T-helper 1 cell (primary cell): Measurements from ENCODE around the gene CHST8.
A peak's percentile ranks its signal among the peaks of the same experiment; 100 is the strongest.

ENCODE experiments used
- DNase-seq, 5 donors: peaks; one replicate each; pipeline ENCODE4 v3.0.0-alpha.2; 2012 to 2020

Gene CHST8

DNA sequence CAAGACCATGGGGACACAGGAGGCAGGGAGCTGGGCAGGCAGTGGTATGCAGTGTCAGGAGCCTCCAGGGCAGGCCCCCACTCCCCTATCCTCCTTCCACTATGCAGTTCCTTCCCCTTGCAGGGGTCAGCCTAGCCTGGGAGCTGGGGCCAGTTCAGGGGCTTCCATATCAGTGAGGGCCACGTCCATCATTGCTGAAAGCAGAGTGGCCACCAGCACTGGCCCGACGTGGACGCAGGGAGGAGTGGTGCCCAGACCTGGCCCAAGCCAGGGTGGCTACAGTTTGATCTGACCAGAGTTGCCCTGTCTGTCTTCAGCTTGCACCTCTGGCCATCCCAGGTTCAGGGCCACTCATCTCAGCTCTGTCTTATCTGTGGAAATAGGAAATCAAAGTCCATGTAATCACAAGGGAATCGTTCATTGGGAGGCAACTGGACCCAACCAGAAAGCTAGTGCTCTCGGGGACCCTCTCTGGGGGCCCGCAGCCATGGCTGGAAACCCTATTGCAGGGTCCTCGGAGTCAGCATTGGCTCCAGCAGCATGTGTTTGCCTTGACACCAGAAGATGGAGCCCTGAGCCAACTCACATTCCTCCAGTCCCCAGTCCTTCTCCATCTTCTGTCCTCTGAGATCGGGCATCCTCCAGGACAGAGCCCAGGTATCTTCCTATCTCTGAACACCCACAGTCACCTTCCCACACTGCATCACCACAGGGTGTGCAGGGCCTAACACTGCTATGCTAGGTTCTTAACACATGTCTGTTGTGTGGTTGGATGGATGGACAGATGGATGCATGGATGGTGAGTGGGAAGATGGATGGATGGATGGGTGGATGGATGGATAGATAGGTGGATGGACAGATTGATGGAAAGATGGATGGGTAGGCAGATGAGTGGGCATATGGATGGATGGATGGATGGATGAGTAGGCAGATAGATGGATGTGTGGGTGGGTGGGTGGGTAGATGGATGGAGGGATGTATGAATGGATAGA is 99.2 kb downstream of the CHST8 start:
- no peak for DNase-seq

DNA sequence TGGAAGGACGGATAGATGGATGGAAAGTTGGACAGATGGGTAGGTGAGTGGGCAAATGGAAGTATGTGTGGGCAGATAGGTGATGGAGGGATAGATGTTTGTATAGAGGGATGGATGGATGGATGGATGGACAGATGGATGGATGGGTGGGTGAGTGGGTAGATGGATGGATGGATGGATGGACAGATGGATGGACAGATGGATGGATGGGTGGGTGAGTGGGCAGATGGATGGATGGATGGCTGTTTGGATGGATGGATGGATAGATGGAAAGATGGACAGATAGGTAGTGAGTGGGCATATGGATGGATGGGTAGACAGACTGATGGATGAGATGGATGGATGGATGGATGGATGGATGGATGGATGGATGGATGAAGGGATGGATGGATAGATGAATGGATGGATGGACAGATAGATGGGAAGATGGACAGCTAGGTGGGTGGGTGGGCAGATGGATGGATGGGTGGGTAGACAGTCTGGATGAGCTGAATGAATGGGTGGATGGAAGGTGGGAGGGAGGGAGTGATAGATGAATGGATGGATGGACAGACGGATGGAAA is 100.1 kb downstream of the CHST8 start:
- DNase-seq, result no peak

DNA sequence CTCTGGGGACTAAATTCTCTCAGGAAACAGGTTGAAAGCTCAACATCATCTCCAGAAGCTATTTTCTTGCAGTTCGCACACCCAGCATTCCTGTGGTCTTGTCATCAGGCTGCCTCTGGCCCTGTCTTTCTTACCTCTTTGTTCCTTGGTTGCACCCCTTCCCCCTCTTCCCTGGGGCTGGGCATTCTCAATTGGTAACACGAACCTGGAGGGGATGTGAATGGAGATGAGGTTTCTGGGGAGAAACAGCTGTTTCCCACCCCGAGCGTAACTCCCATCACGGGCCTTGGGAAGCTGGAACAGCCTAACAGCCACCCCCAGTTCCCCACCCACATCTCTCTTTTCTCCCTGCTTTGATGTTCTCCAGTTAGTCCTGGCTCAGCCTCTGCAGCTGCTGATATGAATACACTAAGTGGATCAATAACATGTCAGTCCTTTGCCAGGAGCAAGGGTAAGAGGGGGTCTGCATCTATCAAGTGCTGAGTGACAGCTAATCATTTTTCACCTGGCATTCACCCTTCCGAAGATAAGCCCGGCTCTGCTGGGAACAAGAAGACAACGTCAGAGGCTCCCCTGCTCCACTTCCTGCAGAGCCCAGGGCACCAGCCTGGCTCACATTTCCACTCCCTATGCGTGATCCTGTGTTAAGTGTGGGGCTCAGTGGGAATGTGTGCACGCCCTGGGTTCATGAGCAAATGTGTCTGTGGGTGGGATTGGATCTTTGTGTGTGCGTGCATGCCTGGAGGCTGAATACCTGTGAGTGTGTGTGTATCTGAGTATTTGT is 100.9 kb downstream of the CHST8 start:
- DNase-seq, result no peak

DNA sequence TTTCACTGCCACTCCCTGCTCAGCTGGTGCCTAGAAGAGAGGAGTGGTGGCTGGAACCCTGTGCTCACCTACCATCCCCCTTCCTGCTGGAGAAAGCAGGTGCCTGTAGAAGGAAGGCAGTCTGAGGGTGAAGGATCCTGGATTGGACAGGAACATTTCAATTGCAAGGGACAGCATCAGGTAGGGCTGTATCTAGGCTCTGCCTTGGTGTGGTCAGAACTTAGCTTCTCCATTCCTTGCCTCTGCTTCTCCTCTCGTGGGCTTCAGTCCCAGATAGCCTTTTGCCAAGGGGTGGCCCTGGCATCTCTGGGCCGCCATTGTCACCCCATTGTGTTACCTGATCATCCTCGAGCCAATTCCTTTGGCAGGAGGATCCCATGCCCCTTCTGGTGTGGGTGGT is 101.8 kb downstream of the CHST8 start:
- DNase-seq, result no peak

DNA sequence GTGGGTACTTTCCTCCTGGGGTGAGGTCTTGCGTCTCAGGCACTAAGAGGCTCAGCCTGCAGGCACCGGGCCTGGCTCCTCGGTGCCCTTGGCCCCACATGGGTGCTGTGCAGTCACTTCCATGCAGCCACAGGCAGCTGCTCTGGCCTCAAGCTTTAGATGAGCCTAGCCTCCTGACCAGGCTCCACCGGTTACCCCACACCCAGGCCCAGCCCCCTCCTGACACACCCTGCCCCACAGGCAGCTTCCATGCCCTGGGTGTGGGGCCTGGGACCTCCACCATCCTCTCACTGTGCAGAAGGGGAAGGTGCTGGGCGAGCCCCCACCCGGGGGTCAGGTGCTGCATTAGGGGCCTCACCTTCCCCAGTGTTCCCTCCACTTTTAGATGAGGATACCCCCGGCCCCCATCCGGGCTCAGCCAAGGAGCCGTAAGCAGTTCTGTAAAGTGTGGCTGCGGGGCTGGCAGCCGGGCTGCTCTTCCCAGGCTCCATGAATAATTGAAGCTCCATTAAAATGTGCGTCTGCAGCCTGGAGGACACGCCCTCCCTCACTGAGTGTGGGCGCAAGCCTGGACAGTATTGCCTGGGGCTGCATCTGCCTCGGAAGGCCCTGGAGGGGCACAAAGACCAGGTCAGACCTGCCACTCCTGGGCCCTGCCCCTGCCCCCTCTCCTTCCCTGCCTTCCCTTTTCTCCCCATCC is 102.4 kb downstream of the CHST8 start:
- DNase-seq, result no peak

DNA sequence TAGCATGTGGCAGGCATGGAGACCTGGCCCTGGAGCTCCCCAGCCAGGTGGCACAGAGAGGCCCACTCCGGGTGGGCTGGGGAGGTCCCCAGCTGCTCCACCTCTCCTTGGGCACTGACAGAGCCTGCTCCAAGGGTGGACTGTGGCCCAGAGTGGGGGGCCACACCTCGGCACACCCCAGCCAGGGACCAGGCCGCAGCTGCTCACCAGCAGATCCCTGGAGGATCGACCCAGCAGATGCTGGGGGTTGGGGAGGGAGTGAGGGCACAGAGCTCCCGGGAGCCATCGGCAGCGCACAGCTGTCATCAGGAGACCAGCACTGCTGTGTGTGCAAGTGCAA is 102.9 kb downstream of the CHST8 start:
- DNase-seq, result no peak

DNA sequence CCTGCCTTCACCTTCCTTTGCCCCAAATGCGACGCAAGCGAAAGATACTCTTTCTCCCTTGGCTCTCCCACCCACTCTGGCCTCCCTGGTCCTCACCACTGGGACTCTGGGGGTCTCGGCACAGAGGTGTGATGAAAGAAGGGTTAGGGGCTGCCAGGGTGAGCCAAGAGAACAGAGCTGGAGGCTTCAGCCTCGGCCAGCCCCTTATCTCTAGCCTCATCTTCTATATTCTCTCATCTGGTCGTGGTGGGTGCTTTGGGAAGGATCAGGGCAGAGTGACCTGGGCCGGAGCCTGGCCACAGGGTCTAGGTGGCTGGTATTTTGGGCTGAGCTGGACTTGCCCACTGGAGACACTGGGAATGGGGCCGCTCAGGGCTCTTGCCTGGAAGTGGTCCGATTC is 103.8 kb downstream of the CHST8 start:
- no peak for DNase-seq

DNA sequence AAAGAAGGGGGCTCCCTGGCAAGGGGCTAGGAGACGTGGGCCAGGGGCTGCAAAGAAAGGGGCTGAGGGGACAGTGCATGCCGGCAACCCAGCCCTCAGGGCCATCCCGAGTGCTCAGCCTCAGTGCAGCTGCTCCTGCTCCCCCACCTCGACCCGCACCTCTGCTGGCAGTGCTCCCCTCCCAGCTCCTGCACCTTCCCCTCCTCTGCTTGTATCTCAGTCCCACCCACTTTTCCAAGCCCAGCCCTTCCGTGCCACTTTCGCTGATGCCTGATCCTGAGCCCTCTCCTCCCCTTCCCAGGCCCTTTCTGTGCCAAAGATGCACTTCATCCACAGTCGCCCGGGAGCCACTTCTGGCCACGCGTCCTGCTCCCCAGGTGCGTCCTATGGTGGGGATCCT is 105.0 kb downstream of the CHST8 start:
- no peak for DNase-seq

DNA sequence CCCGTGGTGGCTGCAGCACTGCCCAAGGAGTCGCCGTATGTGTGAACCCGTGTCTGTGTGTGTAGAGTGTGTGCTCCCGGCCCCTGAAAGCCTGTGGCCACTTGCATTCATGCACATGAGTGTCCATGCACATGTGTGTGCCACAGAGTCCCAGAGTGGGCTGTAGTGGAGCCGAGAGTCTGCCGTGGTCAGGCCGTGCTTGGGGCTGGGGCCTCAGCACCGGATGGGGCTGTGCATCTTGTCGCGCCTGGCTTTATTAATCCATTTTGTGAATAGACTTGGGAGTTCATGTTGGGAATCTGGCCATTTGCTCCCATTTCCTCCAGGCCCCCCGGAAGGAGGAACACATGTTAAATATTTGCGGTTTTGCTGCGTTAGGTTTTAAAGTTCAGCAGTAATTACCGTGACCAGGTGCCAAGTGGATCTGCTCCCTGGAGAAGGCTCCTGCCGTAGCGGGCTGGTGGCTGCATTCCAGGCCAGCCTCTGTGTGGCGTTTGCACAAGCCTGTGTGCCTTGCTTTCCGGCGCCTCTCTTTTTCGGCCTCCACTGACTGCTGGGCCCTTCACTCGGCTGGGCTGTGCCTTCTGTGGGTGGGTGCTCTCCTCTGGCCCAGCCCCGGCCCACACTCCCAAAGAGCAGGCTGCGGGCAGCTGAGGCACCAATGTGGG is 105.7 kb downstream of the CHST8 start:
- DNase-seq, result no peak

DNA sequence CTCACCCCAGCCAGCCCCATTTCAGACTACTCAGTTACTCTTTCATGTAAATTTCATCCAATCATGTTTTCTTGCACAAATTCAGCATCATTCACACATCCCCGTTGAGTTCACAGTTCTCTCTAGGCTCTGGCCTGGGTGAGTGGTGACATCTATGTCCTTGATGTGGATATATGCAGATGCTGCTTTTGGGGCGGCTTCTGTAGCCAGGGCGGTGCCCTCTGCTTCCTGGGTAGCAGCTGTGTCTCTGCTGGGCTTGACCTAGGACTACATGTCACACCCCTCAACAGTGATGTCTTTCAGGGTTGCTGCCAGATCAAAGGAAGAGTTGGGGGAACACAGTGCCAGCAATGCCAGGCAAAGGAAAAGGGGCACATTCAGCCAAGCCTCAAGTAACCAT is 106.4 kb downstream of the CHST8 start:
- no peak for DNase-seq

DNA sequence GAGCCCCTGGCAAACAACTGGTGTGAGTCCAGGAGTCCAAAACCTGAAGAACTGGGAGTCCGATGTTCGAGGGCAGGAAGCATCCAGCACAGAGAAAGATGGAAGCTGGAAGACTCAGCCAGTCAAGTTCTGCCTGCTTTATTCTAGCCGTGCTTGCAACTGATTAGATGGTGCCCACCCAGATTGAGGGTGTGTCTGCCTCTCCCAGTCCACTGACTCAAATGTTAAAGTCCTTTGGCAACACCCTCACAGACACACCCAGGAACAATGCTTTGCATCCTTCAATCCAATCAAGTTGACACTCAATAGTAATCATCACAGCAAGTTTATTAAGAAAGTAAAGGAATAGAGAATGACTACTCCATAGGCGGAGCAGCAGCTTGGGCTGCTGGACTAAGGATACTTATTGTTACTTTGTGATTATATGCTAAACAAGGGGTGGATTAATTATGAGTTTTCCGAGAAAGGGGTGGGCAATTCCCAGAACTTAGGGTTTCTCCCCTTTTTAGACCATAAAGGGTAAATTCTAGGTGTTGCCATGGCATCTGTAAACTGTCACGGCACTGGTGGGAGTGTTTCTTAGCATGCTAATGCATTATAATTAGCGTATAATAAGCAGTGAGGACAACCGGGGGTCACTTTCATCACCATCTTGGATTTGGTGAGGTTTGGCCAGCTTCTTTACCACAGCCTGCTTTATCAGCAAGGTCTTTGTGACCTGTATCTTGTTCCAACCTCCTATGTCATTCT is 109.3 kb downstream of the CHST8 start:
- DNase-seq, result no peak

DNA sequence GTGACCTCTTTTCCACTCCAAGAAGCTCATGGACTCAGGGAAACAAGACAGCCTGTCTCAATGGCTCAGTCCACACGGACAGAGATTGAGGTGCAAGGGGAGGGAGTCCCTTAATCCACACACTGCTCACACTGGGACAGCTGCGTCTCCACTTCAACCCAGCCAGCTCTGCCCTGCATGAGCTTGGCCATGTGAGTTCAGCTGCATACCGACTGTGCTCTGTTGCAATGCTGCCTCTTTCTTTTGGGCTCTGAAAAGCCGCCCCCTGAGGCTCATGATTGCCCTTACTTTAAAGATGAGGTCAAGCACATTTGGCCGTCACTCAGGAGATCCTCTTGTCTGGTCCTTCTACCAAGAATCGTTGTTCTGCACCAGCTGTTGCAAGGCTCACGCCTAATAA is 110.1 kb downstream of the CHST8 start:
- DNase-seq, result no peak

DNA sequence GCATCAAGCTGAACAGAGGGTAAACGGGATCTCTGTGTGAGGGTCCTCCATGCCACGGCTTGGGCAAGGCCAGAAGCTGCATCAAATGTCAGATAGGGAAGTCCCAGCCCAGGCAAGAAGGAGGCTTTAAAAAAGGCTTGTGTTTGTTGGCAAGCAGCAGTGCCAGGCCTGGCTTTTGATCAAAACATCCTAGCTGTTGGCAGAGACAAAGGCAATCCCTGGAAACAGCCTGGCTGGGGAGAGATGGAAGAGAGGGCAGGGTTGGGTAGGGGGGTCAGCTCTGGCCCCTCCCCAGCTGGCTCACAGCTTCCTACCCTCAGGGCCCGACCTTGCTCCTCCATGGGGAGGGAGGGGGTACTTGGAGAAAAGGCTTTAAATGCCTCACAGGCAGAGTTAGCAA is 113.2 kb downstream of the CHST8 start:
- no peak for DNase-seq

DNA sequence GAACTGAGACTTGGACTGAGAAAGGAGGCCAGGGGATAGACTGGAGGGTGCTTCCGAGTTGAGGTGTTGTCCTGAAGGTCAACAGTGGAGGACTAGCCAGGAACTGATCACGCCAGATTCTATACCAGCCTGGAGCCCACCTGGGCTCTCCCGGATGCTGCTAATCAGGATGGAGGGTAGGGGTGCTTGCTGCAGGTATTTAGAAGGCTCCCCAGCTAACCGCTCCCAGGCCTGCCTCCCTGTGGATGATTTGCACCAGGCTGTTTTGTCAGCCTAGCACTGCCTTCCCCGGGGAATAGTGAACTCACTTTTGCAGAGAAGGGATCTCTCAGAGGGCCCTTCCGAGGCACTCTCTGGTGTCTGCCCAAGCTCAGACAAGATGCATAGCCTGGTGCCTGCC is 114.4 kb downstream of the CHST8 start:
- no peak for DNase-seq

DNA sequence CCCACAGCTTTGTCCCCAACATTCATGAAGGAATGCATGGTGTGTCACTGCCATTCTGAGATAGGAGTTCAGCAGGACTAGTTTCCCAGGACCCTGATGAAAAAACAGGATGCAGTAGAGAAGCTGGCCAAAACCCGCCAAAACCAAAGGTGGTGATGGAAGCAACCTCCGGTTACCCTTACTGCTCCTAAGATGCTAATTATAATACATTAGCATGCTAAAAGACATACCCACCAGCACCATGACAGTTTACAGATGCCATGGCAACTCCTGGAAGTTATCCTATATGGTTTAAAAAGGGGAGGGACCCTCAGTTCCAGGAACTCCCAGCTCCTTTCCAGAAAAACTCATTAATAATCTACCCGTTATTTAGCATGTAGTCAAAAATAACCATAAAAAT is 115.0 kb downstream of the CHST8 start:
- no peak for DNase-seq

DNA sequence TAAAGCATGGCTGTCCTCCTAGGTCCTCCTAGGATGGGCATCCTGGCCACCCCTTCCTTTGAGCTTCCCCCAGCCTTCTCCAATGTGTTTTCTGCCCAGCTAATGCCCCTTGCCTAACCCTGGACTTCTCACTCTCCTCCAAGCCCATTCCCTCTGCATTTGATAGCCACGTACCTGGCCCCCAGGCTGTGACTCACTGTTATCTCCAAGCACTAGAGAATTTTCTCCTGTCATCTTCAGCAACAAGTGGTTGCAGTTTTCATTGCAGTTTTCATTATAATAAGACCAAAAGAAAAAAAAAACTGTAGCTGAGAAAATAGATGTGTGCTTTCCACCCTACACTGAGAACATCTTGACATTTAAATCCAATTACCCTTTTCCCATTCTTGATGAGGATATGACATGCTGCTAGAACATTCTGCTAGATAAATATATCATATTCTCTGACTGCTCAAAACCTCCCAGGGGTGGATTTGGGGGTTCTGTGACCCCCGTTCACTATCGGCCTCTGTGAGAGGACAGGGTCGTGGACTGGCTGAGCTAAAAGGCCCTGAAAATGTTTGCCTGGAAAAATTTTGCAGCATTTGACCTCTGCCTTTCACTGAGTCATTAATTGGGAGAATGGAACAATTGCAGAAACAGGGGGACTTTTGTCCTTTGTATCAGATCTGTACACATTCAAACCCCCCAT is 116.1 kb downstream of the CHST8 start:
- DNase-seq, result no peak

DNA sequence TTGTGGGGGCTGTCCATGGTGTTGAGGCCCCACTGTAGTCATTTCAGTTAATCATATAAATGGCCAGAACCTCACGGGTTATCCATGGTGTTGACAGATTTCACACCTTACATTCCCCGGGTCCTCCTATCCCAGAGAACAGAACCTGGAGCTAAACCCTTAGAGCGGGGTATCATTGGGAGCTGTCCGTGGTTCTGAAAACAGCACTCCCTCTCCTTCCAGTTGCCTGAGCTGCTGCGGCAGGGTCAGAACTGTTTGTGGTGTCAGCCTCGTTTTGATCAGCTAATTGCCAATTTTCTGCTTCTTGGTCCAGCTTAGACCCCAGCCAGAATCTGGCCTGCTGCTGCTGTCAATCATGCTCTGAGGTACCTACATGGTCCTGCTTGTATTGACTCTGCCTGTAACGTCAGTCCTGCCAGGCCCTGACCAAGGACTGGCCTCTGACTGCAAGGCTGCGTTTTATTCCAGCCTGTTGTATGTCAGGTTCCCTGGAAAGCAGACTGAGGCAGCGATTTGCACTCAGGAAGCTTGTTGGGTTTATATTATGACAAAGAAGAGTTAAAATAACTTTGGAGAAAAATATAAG is 119.2 kb downstream of the CHST8 start:
- DNase-seq, result peak in 1 of 5 donors; percentile 11

DNA sequence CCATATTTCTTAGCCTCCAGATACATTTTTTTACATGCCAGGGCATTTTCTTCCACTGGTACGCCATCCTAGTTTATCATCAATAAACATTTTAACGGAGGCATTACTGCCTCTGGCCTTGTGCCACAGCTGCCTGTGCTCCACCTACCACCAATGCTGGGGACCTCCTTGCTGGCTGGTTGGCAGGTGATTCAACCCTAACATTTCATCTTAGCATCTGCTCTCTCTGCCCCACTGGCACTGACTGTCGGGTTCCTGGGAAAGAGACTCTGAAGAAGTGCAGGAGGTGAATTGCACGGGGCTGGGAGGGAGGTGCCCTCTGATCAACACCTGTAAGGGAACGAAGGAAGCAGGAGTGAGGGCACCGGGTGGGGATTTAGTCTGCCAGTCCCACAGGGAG is 123.5 kb downstream of the CHST8 start:
- DNase-seq, result no peak

DNA sequence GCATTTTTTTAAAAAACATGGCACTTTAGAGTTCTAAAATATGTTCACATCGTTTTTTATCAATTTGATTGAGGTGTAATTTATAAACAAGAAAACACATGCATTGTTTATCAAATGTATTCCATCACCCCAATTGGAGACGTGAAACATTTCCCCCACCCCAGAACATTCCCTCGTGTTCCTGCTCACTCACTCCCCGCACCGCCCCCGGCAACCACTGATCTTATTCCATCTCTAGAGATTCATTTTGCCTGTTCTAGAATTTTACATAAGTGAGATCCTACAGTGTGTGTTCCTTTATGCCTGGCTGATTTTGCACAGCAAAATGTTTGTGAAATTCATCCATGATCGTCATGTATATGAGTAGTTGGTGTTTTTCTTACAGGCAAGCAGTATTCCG is 124.4 kb downstream of the CHST8 start:
- DNase-seq, result no peak

DNA sequence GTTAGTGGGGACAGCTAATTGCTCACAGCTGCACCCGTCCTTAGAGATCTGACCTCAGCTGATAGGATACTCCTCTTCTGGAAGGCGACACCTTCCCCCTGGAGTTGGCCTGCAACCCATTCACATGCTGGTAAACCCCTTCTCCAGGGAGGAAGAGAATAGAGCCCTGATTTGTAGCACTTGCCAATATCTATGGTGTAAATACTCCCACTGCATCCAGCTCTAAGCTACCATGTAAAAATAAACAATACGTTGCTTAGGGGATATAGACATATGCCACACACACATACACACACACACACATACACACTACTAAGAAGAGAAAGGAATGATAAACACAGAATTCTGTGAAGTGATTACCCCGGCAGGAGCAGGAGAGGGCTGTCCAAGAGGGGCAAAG is 125.5 kb downstream of the CHST8 start:
- DNase-seq, result no peak

DNA sequence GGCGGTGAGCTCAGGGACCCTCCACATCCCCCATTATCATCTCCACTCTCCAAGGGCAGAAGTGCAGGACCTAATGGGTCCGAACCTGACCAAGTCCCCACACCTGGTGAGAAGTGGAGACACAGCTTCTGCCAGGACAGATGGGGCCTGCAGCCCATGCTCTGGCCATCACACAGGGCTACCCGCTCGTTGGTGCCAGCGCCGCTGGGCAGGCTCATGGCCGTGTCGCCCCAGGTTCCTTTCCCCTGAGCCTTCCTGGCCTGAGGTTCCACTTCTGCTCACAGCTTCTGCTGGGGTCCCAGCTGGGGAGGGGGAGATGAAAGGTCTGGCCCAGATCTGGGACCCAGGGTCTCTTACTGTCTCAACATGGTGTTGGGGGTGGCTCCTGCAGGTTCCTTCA is 126.5 kb downstream of the CHST8 start:
- DNase-seq, result no peak
